NT2/D1 (cell line): ENCODE results near the gene BSG.

Experiments
- SUZ12 ChIP-seq: IDR thresholded peaks from 2 replicates; pipeline ENCODE4 v1.6.1; 2011; ENCODE audit not compliant: insufficient read length, insufficient read depth; ENCODE audit errors: extremely low read depth
- YY1 ChIP-seq: IDR thresholded peaks from 2 replicates; pipeline ENCODE4 v1.6.1; 2011; ENCODE audit not compliant: insufficient read length, insufficient read depth
- ZNF274 ChIP-seq: IDR thresholded peaks from 2 replicates; pipeline ENCODE4 v1.6.1; 2011; ENCODE audit warnings: mild to moderate bottlenecking, low read depth, low read length

GRCh38 chr19:595326-596262 is 23.2 kb downstream of the BSG start:
- no peak for TF ChIP-seq YY1
- no peak for TF ChIP-seq ZNF274
- no peak for TF ChIP-seq SUZ12
